ENCODE results near the gene HOMEZ. TPM values are rescaled to one million over a fixed set of nuclear protein-coding genes. Genes with fewer than 3 reads are reported as not detected.

HOMEZ gene
- total and polyA plus RNA-seq, 2 of the 8 experiments (the other 6 are each of a cell fraction or from before 2014, with no cell fraction given), result 9.1 to 15.9 TPM

GRCh38 chr14:23237772-23238594, 47.9 kb downstream of the HOMEZ start, which contains the start of gene RNF212B (continued):
- no peak for TF ChIP-seq KDM5A (IDR thresholded peaks at IDR 0.05; ENCODE audit: low read length)
- TF ChIP-seq CBX5 (IDR thresholded peaks at IDR 0.05; ENCODE audit: low read depth, low read length), result no peak
- peak in 1 of 2 experiments; percentile 11; a peak in 1 of 4 replicates for TF ChIP-seq HDAC2 (IDR thresholded peaks at IDR 0.05; ENCODE audit: borderline replicate concordance in 1 of 2, low read depth in 2 of 2, low read length in 2 of 2)
- no peak for TF ChIP-seq SIRT6 (IDR thresholded peaks at IDR 0.05; ENCODE audit: low read length)
- TF ChIP-seq POLR2AphosphoS5 (IDR thresholded peaks at IDR 0.05; ENCODE audit: low read depth, low read length), result peak; percentile 26; the same call in 1 of the 2 replicates
- TF ChIP-seq CHD1 (IDR thresholded peaks at IDR 0.05; ENCODE audit: low read depth, low read length), result no peak
- TF ChIP-seq, protein P1, sequence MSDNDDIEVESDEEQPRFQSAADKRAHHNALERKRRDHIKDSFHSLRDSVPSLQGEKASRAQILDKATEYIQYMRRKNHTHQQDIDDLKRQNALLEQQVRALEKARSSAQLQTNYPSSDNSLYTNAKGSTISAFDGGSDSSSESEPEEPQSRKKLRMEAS (IDR thresholded peaks at IDR 0.05), result peak; percentile 91
- no peak; the same call in 1 of the 2 replicates for TF ChIP-seq PHF8 (conservative IDR thresholded peaks at IDR 0.05; ENCODE audit: low read depth, low read length)
- TF ChIP-seq RAD21 (IDR thresholded peaks at IDR 0.05 in 1 of 2, conservative IDR thresholded peaks at IDR 0.05 in 1 of 2; ENCODE audit: low read depth in 2 of 2, low read length in 2 of 2), result peak in 1 of 2 experiments; percentile 29; a peak in 2 of 4 replicates
- TF ChIP-seq, protein P2, sequence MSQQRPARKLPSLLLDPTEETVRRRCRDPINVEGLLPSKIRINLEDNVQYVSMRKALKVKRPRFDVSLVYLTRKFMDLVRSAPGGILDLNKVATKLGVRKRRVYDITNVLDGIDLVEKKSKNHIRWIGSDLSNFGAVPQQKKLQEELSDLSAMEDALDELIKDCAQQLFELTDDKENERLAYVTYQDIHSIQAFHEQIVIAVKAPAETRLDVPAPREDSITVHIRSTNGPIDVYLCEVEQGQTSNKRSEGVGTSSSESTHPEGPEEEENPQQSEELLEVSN (IDR thresholded peaks at IDR 0.05), result peak; percentile 98
- peak; percentile 62; the same call in 1 of the 2 replicates for TF ChIP-seq SP1 (IDR thresholded peaks at IDR 0.05; ENCODE audit: low read depth, low read length)
- TF ChIP-seq YY1 (IDR thresholded peaks at IDR 0.05; ENCODE audit: low read depth, low read length), result no peak
- peak; percentile 44 for TF ChIP-seq ASH2L (IDR thresholded peaks at IDR 0.05; ENCODE audit: low read length)

Measured in H1 (cell line).